Nephron progenitor cell (in vitro differentiated cells): ENCODE measurements around the gene PTPRR.

ENCODE experiments used
- DNase-seq: peaks from one replicate; pipeline ENCODE4 v3.0.0; 2021
- H3K27ac Mint-ChIP-seq: 2 replicates; pipeline ENCODE4 v1.8.0; 2021; ENCODE audit warnings: mild to moderate bottlenecking, moderate library complexity, mixed read lengths
- H3K27me3 Mint-ChIP-seq: 2 replicates; pipeline ENCODE4 v1.8.0; 2021; ENCODE audit warnings: mild to moderate bottlenecking, low read depth, mixed read lengths; ENCODE audit not compliant: poor library complexity
- H3K36me3 Mint-ChIP-seq: 2 replicates; pipeline ENCODE4 v1.8.0; 2021; ENCODE audit warnings: low read depth, mixed read lengths
- H3K4me1 Mint-ChIP-seq: 2 replicates; pipeline ENCODE4 v1.8.0; 2021; ENCODE audit warnings: mixed read lengths
- H3K4me3 Mint-ChIP-seq: 2 replicates; pipeline ENCODE4 v1.8.0; 2021; ENCODE audit warnings: mild to moderate bottlenecking, moderate library complexity, mixed read lengths
- H3K9me3 Mint-ChIP-seq: 2 replicates; pipeline ENCODE4 v1.8.0; 2021; ENCODE audit warnings: mild to moderate bottlenecking, moderate library complexity, mixed read lengths
- TF ChIP-seq, protein P1 (sequence below): fragments of 200-600 bp; sonication (generic); IDR thresholded peaks from 2 replicates; pipeline ENCODE4 v1.5.0; 2021; ENCODE audit warnings: antibody characterized with exemption

Gene PTPRR

DNA sequence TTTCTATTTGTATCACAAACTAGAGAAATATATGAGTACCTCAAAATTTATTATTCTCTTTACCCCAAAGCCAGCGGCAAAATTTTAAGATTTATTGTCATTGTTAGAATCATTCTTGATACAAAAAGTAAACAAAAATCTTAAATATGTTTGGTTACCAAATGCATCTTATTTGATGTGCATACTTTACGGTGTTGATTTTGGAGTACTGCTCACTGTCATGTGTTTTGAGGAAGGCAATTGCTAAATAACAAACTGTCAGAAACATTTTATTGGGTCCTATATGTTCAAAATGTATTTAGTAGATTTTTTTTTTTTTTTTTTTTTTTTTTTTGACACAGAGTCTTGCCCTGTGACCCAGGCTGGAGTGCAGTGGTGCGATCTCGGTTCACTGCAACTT, 124.9 kb downstream of the PTPRR start:
- H3K4me3 Mint-ChIP-seq: no peak overlapping the region
- TF ChIP-seq, protein P1, sequence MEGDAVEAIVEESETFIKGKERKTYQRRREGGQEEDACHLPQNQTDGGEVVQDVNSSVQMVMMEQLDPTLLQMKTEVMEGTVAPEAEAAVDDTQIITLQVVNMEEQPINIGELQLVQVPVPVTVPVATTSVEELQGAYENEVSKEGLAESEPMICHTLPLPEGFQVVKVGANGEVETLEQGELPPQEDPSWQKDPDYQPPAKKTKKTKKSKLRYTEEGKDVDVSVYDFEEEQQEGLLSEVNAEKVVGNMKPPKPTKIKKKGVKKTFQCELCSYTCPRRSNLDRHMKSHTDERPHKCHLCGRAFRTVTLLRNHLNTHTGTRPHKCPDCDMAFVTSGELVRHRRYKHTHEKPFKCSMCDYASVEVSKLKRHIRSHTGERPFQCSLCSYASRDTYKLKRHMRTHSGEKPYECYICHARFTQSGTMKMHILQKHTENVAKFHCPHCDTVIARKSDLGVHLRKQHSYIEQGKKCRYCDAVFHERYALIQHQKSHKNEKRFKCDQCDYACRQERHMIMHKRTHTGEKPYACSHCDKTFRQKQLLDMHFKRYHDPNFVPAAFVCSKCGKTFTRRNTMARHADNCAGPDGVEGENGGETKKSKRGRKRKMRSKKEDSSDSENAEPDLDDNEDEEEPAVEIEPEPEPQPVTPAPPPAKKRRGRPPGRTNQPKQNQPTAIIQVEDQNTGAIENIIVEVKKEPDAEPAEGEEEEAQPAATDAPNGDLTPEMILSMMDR: no peak
- H3K4me1 Mint-ChIP-seq: no peaks in the 10 kb centered on the region
- no peak overlapping the region for H3K27ac Mint-ChIP-seq
- H3K36me3 Mint-ChIP-seq: no peaks in the 10 kb centered on the region
- no peaks in the 10 kb centered on the region for H3K27me3 Mint-ChIP-seq
- no peaks in the 10 kb centered on the region for H3K9me3 Mint-ChIP-seq
- no peak for DNase-seq

DNA sequence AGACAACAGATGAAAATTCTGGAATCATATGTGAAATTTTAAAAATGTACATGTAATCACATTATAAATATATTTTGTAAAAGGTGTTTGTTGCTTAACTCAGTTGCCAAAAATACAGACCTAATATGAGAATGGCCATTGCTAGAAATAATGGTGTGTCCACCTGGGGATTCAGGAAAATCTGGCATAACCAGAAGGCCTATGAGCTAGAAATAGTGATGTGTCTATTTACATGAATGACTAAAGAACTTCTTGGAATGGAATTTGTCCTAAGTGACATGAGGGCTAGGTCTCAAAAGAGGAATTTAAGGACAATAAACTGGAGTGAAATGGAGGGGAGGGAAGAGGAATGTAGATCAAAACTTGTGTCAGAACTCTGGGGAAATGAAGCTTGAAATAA, 126.4 kb downstream of the PTPRR start:
- no peak overlapping the region for H3K4me3 Mint-ChIP-seq
- DNase-seq: no peak
- H3K4me1 Mint-ChIP-seq: no peaks in the 10 kb centered on the region
- TF ChIP-seq, protein P1: no peak
- no peak overlapping the region for H3K27ac Mint-ChIP-seq
- H3K27me3 Mint-ChIP-seq: no peaks in the 10 kb centered on the region
- H3K9me3 Mint-ChIP-seq: no peaks in the 10 kb centered on the region
- no peaks in the 10 kb centered on the region for H3K36me3 Mint-ChIP-seq

DNA sequence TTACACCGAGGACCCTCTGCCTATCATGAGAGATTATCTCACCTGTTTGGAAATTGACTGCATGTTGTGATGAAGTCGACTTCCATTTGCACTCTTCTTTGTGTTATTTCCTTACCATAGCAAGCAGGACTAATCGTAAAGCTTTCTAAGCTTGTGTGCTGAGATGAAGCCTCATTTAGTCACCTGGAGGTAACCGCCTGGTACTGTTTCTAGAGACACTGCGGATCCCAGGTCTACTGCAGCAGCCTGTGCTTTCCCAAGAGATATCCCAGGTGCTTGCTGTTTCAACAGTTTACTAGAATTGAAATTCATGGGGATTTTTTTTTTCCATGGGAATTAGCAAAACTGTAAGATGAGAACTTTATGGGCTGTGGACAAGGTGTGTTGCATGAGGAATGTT, 131.8 kb downstream of the PTPRR start:
- TF ChIP-seq, protein P1: no peak
- H3K36me3 Mint-ChIP-seq: no peaks in the 10 kb centered on the region
- DNase-seq: no peak
- H3K27ac Mint-ChIP-seq: no peak overlapping the region
- no peaks in the 10 kb centered on the region for H3K27me3 Mint-ChIP-seq
- H3K4me3 Mint-ChIP-seq: no peak overlapping the region
- H3K9me3 Mint-ChIP-seq: no peaks in the 10 kb centered on the region
- H3K4me1 Mint-ChIP-seq: no peaks in the 10 kb centered on the region

DNA sequence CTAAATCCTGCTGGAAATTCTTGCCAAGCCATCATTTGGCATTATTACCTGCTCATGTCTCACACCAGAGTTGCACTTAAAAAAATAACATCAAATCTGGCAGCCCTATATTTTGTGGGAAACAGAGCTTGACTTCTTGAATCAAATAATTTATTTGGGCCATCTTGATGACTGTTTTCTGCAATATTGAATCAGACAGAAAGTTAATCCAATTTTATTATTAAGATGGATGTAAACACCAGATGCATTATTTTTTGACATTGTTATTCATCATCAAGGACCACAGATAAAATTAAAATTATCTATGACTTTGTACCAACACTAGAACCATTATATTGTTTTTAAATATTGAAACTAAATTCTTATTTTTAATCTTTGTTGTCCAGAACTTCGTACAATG, 132.9 kb downstream of the PTPRR start:
- Mint-ChIP-seq H3K36me3 (no peaks in the 10 kb centered on the region), H3K9me3 (peaks cover 4% of the 10 kb centered on the region), H3K27me3 (no peaks in the 10 kb centered on the region), H3K4me3 (no peak overlapping the region), H3K27ac (no peak overlapping the region), H3K4me1 (no peaks in the 10 kb centered on the region)
- TF ChIP-seq, protein P1: no peak
- no peak for DNase-seq

DNA sequence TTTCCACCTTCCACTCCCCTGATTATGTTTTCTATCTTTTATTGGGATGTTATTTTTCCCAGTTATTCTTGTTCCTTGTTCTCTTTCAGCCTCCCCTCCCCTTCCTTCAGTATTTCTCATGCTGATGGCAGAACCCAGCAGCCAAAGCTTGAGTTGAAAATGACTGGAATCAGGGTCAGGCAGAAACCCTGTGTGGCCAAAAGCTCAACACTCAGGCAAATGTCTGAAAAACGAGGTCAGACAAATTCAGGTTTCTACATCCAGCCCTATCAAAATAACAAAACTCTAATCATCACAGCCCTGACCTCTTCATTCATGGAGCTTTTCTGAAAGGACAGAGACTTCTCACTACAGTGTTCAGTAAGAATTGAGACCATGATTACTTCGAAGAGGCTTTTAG, 134.6 kb downstream of the PTPRR start:
- Mint-ChIP-seq H3K27me3 (no peaks in the 10 kb centered on the region), H3K27ac (peak overlapping the region; percentile 79), H3K4me1 (no peaks in the 10 kb centered on the region), H3K9me3 (peaks cover 4% of the 10 kb centered on the region), H3K36me3 (no peaks in the 10 kb centered on the region), H3K4me3 (no peak overlapping the region)
- TF ChIP-seq, protein P1: no peak
- DNase-seq: no peak

DNA sequence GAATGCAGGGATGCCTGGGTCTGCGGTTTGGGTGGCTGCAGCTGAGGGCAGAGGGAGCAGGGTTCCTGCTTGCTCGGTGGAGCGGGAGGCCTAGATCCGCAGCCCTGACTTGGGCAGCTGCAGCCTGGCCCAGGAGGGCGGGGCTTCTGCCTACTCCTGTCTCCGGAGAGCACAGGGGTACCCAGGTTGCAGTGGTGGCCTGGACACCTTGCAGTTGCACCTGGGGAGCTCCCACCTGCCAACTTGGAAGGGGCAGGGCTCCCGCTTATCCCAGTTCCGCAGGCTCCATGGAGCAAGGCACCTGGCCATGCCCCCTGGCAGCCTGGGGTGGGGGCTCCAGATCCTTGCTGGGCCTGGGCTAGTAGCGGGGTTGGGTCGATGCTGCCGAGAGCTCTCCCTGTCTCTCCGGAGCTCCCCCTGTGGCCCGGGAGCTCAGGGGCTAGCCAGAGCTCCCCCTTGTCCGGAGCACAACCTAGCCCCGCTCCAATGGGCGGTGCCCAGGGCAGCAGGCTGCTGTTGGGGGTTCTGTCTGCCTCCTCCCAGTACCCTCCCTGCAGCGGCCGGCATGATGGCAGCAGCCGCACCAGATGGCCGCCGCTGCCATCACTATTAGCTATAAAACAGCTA, 136.4 kb downstream of the PTPRR start:
- no peak for DNase-seq
- Mint-ChIP-seq H3K4me1 (no peaks in the 10 kb centered on the region), H3K27me3 (peaks cover 1% of the 10 kb centered on the region), H3K36me3 (no peaks in the 10 kb centered on the region), H3K27ac (no peak overlapping the region), H3K9me3 (peaks cover 4% of the 10 kb centered on the region), H3K4me3 (no peak overlapping the region)
- TF ChIP-seq, protein P1: no peak
